Ishikawa (cell line): ENCODE measurements around the gene FIG4.

ENCODE experiments used
- CEBPB ChIP-seq: IDR thresholded peaks from 2 replicates; pipeline ENCODE4 v1.6.1; 2012
- CREB1 ChIP-seq: IDR thresholded peaks from 2 replicates; pipeline ENCODE4 v1.6.1; 2012; ENCODE audit warnings: low read depth
- EGR1 ChIP-seq: IDR thresholded peaks from 2 replicates; pipeline ENCODE4 v1.6.1; 2012
- EP300 ChIP-seq: IDR thresholded peaks from 2 replicates; pipeline ENCODE4 v1.6.1; 2012; ENCODE audit warnings: borderline replicate concordance
- FOXM1 ChIP-seq: IDR thresholded peaks from 2 replicates; pipeline ENCODE4 v1.6.1; 2012; ENCODE audit warnings: low read depth, borderline replicate concordance
- MAX ChIP-seq: IDR thresholded peaks from 2 replicates; pipeline ENCODE4 v1.6.1; 2012
- RAD21 ChIP-seq: IDR thresholded peaks from 2 replicates; pipeline ENCODE4 v1.6.1; 2012; ENCODE audit warnings: low read depth
- REST ChIP-seq: IDR thresholded peaks from 2 replicates; pipeline ENCODE4 v1.6.1; 2012; ENCODE audit warnings: low read depth, mild to moderate bottlenecking
- TAF1 ChIP-seq: IDR thresholded peaks from 2 replicates; pipeline ENCODE4 v1.6.1; 2012; ENCODE audit warnings: low read depth, mild to moderate bottlenecking
- TCF12 ChIP-seq: IDR thresholded peaks from 2 replicates; pipeline ENCODE4 v1.6.1; 2012; ENCODE audit warnings: low read depth
- TEAD4 ChIP-seq: IDR thresholded peaks from 2 replicates; pipeline ENCODE4 v1.6.1; 2012
- YY1 ChIP-seq: IDR thresholded peaks from 2 replicates; pipeline ENCODE4 v1.6.1; 2012; ENCODE audit warnings: low read depth
- ZBTB7A ChIP-seq: IDR thresholded peaks from 2 replicates; pipeline ENCODE4 v1.6.1; 2012; ENCODE audit warnings: low read depth

GRCh38 chr6:109722564-109723254 lies 31.6 kb downstream of the FIG4 start:
- no peak for TF ChIP-seq MAX
- TF ChIP-seq YY1, result no peak
- TF ChIP-seq REST, result no peak
- no peak for TF ChIP-seq RAD21
- no peak for TF ChIP-seq TCF12
- TF ChIP-seq EP300, result no peak
- TF ChIP-seq CREB1, result no peak
- no peak for TF ChIP-seq EGR1
- no peak for TF ChIP-seq TAF1
- TF ChIP-seq TEAD4, result no peak
- TF ChIP-seq FOXM1, result no peak
- TF ChIP-seq ZBTB7A, result no peak
- TF ChIP-seq CEBPB, result no peak
